Stimulated activated CD4-positive, alpha-beta T cell treated with anti-CD3 and anti-CD28 coated beads, Interleukin-2, amount 100 ng/mL, for 4 hours (primary cell): ENCODE data around the gene GABRB2.
"Not testable (repeated sequence)": the region's sequence is repeated elsewhere in the genome, so short reads cannot be mapped to it uniquely, and the experiment has no call there.

Experiments
- DNase-seq: peaks from one replicate; pipeline ENCODE4 v3.0.0-alpha.2; 2020; ENCODE audit warnings: low read depth

GABRB2 gene

GRCh38 chr5:161299053-161299452 lies 247.5 kb downstream of the GABRB2 start:
- DNase-seq = no peak

GRCh38 chr5:161297388-161297787 lies 249.1 kb downstream of the GABRB2 start:
- DNase-seq = not testable (repeated sequence)

GRCh38 chr5:161295721-161296250 lies 250.7 kb downstream of the GABRB2 start:
- no peak for DNase-seq

GRCh38 chr5:161288071-161288470 lies 258.5 kb downstream of the GABRB2 start:
- no peak for DNase-seq

- no peak for DNase-seq
Measured at GRCh38 chr5:161287436-161287835, 259.1 kb downstream of the GABRB2 start.

- no peak for DNase-seq
Measured at GRCh38 chr5:161286066-161286655, 260.4 kb downstream of the GABRB2 start.

GRCh38 chr5:161284445-161284844 lies 262.1 kb downstream of the GABRB2 start:
- DNase-seq = no peak

- DNase-seq = no peak
Measured at GRCh38 chr5:161283296-161283695, 263.2 kb downstream of the GABRB2 start.

GRCh38 chr5:161278739-161279660 lies 267.5 kb downstream of the GABRB2 start:
- DNase-seq = no peak

- no peak for DNase-seq
Measured at GRCh38 chr5:161277011-161277410, 269.5 kb downstream of the GABRB2 start.

GRCh38 chr5:161274951-161275350 lies 271.6 kb downstream of the GABRB2 start:
- no peak for DNase-seq

GRCh38 chr5:161273410-161273809 lies 273.1 kb downstream of the GABRB2 start:
- DNase-seq = no peak

- DNase-seq = no peak
Measured at GRCh38 chr5:161271816-161272215, 274.7 kb downstream of the GABRB2 start.

GRCh38 chr5:161269125-161269524 lies 277.4 kb downstream of the GABRB2 start:
- DNase-seq = no peak

- DNase-seq = no peak
Measured at GRCh38 chr5:161266954-161267353, 279.6 kb downstream of the GABRB2 start.

GRCh38 chr5:161265006-161265405 lies 281.5 kb downstream of the GABRB2 start:
- no peak for DNase-seq

GRCh38 chr5:161263191-161263590 lies 283.3 kb downstream of the GABRB2 start:
- no peak for DNase-seq

- DNase-seq = no peak
Measured at GRCh38 chr5:161261668-161262323, 284.7 kb downstream of the GABRB2 start.

- no peak for DNase-seq
Measured at GRCh38 chr5:161258438-161258837, 288.1 kb downstream of the GABRB2 start.

GRCh38 chr5:161256957-161257356 lies 289.6 kb downstream of the GABRB2 start:
- no peak for DNase-seq

- DNase-seq = not testable (repeated sequence)
Measured at GRCh38 chr5:161252955-161253354, 293.6 kb downstream of the GABRB2 start.

- no peak for DNase-seq
Measured at GRCh38 chr5:161246749-161247148, 299.8 kb downstream of the GABRB2 start.

- DNase-seq = not testable (repeated sequence)
Measured at GRCh38 chr5:161245846-161246245, 300.7 kb downstream of the GABRB2 start.
